Daoy (cell line): Measurements from ENCODE around the gene CES3. TPM values are rescaled to one million over a fixed set of nuclear protein-coding genes. Genes with fewer than 3 reads are reported as not detected.
A peak's percentile ranks its signal among the peaks of the same experiment; 100 is the strongest.

Experiments used
- DNase-seq: peaks from one replicate; pipeline ENCODE4 v3.0.0-alpha.2; 2015; ENCODE audit warnings: low read depth
- total RNA-seq: library from RNA; depleted of rRNA; stranded (reverse); fragments of >200 nt; shearing (Covaris generic); gene quantifications from 2 replicates; pipeline ENCODE4 v1.2.3, GENCODE V29; 2014; rRNA removed

CES3 gene
- total RNA-seq: 0.29 TPM in 1 of 2 replicates, not detected in the other

GRCh38 chr16:66961065-66961744, at the start of gene CES3:
Gene CES3 (plus strand): TSS chr16:66961266. CDS start chr16:66961308, 42 bp downstream.
- peak; percentile 61 for DNase-seq

- no peak for DNase-seq
Observed at GRCh38 chr16:66911801-66912200, 49.3 kb upstream of the CES3 start.

GRCh38 chr16:66913081-66913480, 48.0 kb upstream of the CES3 start:
- no peak for DNase-seq

GRCh38 chr16:66913711-66914110, 47.4 kb upstream of the CES3 start:
- no peak for DNase-seq

GRCh38 chr16:66914541-66914940, 46.5 kb upstream of the CES3 start:
- no peak for DNase-seq

- no peak for DNase-seq
Observed at GRCh38 chr16:66915041-66915440, 46.0 kb upstream of the CES3 start.

- no peak for DNase-seq
Observed at GRCh38 chr16:66916518-66916917, 44.5 kb upstream of the CES3 start.

GRCh38 chr16:66917741-66918140, 43.3 kb upstream of the CES3 start:
- DNase-seq: no peak

- DNase-seq: no peak
Observed at GRCh38 chr16:66918355-66918754, 42.7 kb upstream of the CES3 start.

- DNase-seq: no peak
Observed at GRCh38 chr16:66918803-66919568, 42.1 kb upstream of the CES3 start, which contains the start of gene CDH16. Gene CDH16 (minus strand): TSS chr16:66918885. CDS start chr16:66918065, 820 bp downstream.

GRCh38 chr16:66919569-66920298, 41.3 kb upstream of the CES3 start:
- DNase-seq: no peak

GRCh38 chr16:66920299-66920590, 40.8 kb upstream of the CES3 start:
- no peak for DNase-seq

GRCh38 chr16:66920924-66921680, 40.0 kb upstream of the CES3 start:
- no peak for DNase-seq

GRCh38 chr16:66921729-66922450, 39.2 kb upstream of the CES3 start:
- DNase-seq: no peak

GRCh38 chr16:66923247-66923731, 37.8 kb upstream of the CES3 start:
- peak; percentile 47 for DNase-seq

- DNase-seq: no peak
Observed at GRCh38 chr16:66923866-66924265, 37.2 kb upstream of the CES3 start.

- DNase-seq: peak; percentile 46
Observed at GRCh38 chr16:66924527-66925321, 36.3 kb upstream of the CES3 start.

GRCh38 chr16:66925322-66925840, 35.7 kb upstream of the CES3 start, which contains the start of gene RRAD:
Gene RRAD (minus strand): TSS chr16:66925535. CDS start chr16:66925179, 356 bp downstream.
- DNase-seq: peak; percentile 63

- DNase-seq: peak; percentile 37
Observed at GRCh38 chr16:66926171-66926947, 34.7 kb upstream of the CES3 start.
